GM20000 (cell line): ENCODE measurements around the gene ADH4.

ENCODE experiments used
- DNase-seq: peaks from one replicate; pipeline ENCODE4 v3.0.0; 2012; ENCODE audit warnings: low spot score
- CTCF ChIP-seq: IDR thresholded peaks from 2 replicates; pipeline ENCODE4 v1.5.1; 2012; ENCODE audit warnings: mild to moderate bottlenecking, control low read depth; ENCODE audit errors: extremely low read depth, missing control alignments

ADH4 gene

GRCh38 chr4:99078931-99079624 lies 65.0 kb downstream of the ADH4 start:
- no peak for DNase-seq
- TF ChIP-seq CTCF: no peak

- no peak for DNase-seq
- no peak for TF ChIP-seq CTCF
Measured at GRCh38 chr4:99078336-99078735, 65.8 kb downstream of the ADH4 start.

- TF ChIP-seq CTCF: no peak
- DNase-seq: no peak
Measured at GRCh38 chr4:99077177-99077576, 66.9 kb downstream of the ADH4 start.

- DNase-seq: no peak
- TF ChIP-seq CTCF: no peak
Measured at GRCh38 chr4:99076292-99076976, 67.7 kb downstream of the ADH4 start.

- TF ChIP-seq CTCF: no peak
- no peak for DNase-seq
Measured at GRCh38 chr4:99074816-99075215, 69.3 kb downstream of the ADH4 start.
